K562 (cell line): ENCODE data around the gene CRACR2B. TPM values are rescaled to one million over a fixed set of nuclear protein-coding genes. Genes with fewer than 3 reads are reported as not detected.

Source experiments
- AFF1 ChIP-seq, 2 experiments: fragments of 450-650 bp; IDR thresholded peaks; 2 replicates each; pipeline ENCODE4 v1.6.1; 2018; ENCODE audit warnings: mild to moderate bottlenecking in 2 of 2, low read depth in 1 of 2; ENCODE audit not compliant: partially characterized antibody in 2 of 2
- ELF4 ChIP-seq: fragments of 450-650 bp; formaldehyde crosslinking; IDR thresholded peaks from 2 replicates; pipeline ENCODE4 v1.4.0; 2022; ENCODE audit warnings: missing genetic modification characterization
- FOSL1 ChIP-seq: fragments of 200-800 bp; sonication (Bioruptor generic); conservative IDR thresholded peaks from 2 replicates; pipeline ENCODE4 v1.6.1; 2016; ENCODE audit warnings: missing genetic modification characterization, missing compliant biosample characterization
- HNRNPL ChIP-seq: fragments of 200-400 bp; formaldehyde crosslinking; IDR thresholded peaks from 2 replicates; pipeline ENCODE4 v1.6.1; 2017; ENCODE audit warnings: low read depth, mild to moderate bottlenecking, low read length
- KAT2B ChIP-seq: IDR thresholded peaks from one replicate; pipeline ENCODE4 v1.6.1; 2012; ENCODE audit warnings: low read depth, mild to moderate bottlenecking, control low read depth, inconsistent platforms, low read length, moderate library complexity
- OTX1 ChIP-seq: fragments of 450-650 bp; formaldehyde crosslinking; IDR thresholded peaks from 2 replicates; pipeline ENCODE4 v1.4.0; 2022; ENCODE audit warnings: mild to moderate bottlenecking
- POLR2AphosphoS2 ChIP-seq: IDR thresholded peaks from 2 replicates; pipeline ENCODE4 v1.6.1; 2012; ENCODE audit warnings: low read length, improper control_type of control experiment
- TEAD2 ChIP-seq: fragments of 450-650 bp; IDR thresholded peaks from 2 replicates; pipeline ENCODE4 v1.6.1; 2016; ENCODE audit warnings: missing genetic modification characterization, control low read depth, missing compliant biosample characterization
- ZBTB7A ChIP-seq: IDR thresholded peaks from 2 replicates; pipeline ENCODE4 v1.6.1; 2011; ENCODE audit warnings: low read depth, mild to moderate bottlenecking, low read length, moderate library complexity, borderline replicate concordance; ENCODE audit not compliant: control insufficient read depth
- polyA plus RNA-seq, 8 experiments: library from polyadenylated mRNA; depleted of rRNA in 4 of 8; stranded (reverse) in 5 of 8; unstranded in 3 of 8; fragments of >200 nt; fragmentation: Nextera tagmentation in 2 of 8; fragmentation: Illumina TruSeq in 1 of 8; extraction: Ambion mirVana in 2 of 8; extraction: Trizol in 1 of 8; gene quantifications; 2 replicates each; pipeline versions ENCODE4 v1.2.1 to v1.2.3, GENCODE V29; 2011 to 2014; ENCODE audit warnings: inconsistent platforms in 1 of 8, missing spikeins in 1 of 8
- total RNA-seq, 7 experiments: library from RNA; depleted of rRNA in 6 of 7; stranded (reverse); fragments of >200 nt in 6 of 7; fragmentation: Illumina TruSeq in 2 of 7; extraction: Trizol in 2 of 7; gene quantifications; 2 replicates each; pipeline versions ENCODE4 v1.2.1 to v1.2.3, GENCODE V29; 2011 to 2021; ENCODE audit warnings: low replicate concordance in 1 of 7
- TF ChIP-seq, protein P1 (sequence below): fragments of 250-450 bp; sonication (Bioruptor Pico); IDR thresholded peaks from 2 replicates; pipeline ENCODE4 v1.4.0; 2020; ENCODE audit warnings: mild to moderate bottlenecking, moderate library complexity, borderline replicate concordance

The CRACR2B gene
- total and polyA plus RNA-seq, 9 of the 15 experiments (the other 6 are each of a cell fraction or from before 2014, with no cell fraction given), result 0.10 to 51.0 (median 6.0) TPM

GRCh38 chr11:827146-827896 is 398 bp upstream of the CRACR2B start (continued):
- no peak for TF ChIP-seq OTX1 (CRISPR knock-in tag)
- no peak for TF ChIP-seq TEAD2 (tag)
- 0 out of 2 replicates have a peak, but pooled peaks have one; percentile 29 for TF ChIP-seq HNRNPL
- TF ChIP-seq FOSL1 (tag), result 0 out of 2 replicates have a peak, but pooled peaks have one; percentile 21
- no peak for TF ChIP-seq POLR2AphosphoS2
- TF ChIP-seq ZBTB7A, result peak; percentile 95; the same call in 1 of the 2 replicates
- TF ChIP-seq KAT2B, result no peak
- TF ChIP-seq, protein P1, sequence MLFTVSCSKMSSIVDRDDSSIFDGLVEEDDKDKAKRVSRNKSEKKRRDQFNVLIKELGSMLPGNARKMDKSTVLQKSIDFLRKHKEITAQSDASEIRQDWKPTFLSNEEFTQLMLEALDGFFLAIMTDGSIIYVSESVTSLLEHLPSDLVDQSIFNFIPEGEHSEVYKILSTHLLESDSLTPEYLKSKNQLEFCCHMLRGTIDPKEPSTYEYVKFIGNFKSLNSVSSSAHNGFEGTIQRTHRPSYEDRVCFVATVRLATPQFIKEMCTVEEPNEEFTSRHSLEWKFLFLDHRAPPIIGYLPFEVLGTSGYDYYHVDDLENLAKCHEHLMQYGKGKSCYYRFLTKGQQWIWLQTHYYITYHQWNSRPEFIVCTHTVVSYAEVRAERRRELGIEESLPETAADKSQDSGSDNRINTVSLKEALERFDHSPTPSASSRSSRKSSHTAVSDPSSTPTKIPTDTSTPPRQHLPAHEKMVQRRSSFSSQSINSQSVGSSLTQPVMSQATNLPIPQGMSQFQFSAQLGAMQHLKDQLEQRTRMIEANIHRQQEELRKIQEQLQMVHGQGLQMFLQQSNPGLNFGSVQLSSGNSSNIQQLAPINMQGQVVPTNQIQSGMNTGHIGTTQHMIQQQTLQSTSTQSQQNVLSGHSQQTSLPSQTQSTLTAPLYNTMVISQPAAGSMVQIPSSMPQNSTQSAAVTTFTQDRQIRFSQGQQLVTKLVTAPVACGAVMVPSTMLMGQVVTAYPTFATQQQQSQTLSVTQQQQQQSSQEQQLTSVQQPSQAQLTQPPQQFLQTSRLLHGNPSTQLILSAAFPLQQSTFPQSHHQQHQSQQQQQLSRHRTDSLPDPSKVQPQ (CRISPR knock-in tag), result no peak
- no peak for TF ChIP-seq AFF1 (IDR thresholded peaks at IDR 0.05; ENCODE audit: low read depth in 1 of 2, partially characterized antibody in 2 of 2)
- no peak; the same call in 1 of the 2 replicates for TF ChIP-seq ELF4 (CRISPR knock-in tag)
